ENCODE data around the gene MED14. TPM values are rescaled to one million over a fixed set of nuclear protein-coding genes. Genes with fewer than 3 reads are reported as not detected.

The MED14 gene
- total RNA-seq, 1 experiment from 2014 or later: 136 TPM

DNA sequence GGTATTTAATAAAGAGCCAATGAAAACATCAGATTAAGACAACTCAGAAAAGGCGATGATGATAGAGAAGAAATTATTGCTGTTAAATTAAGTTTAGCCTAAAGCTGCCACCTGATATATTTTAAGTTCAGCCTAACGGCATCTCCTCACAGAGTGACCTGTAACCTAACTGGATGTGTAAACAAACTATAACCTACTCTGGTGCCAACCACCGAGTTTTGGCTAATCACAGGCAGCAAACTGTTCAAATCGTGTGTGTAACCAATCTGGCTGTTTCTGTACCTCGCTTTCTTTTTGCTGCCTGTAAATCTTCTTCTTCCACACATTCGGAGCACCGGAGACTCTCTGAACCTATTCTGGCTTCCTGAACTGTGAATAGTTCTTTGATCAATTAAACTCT, 37.8 kb upstream of the MED14 start:
- WGBS (ENCODE audit: extremely low coverage, insufficient read length, low lambda C conversion rate): no CpG with 5 or more reads among the region's 7 CpGs
- Histone ChIP-seq H2BK15ac (ENCODE audit: low read depth, low read length) (no peak overlapping the region), H4K91ac (ENCODE audit: insufficient read length, low read depth, low read length) (no peak overlapping the region), H3K23ac (ENCODE audit: insufficient read length, low read depth, low read length) (no peak overlapping the region), H3K9me3 (ENCODE audit: control insufficient read depth, low read depth, low read length) (no peaks in the 10 kb centered on the region), H3K27me3 (ENCODE audit: insufficient read depth, low read length) (no peaks in the 10 kb centered on the region), H3K56ac (ENCODE audit: insufficient read length, low read depth, low read length) (no peak overlapping the region), H3K79me2 (ENCODE audit: insufficient read depth, low read length) (no peaks in the 10 kb centered on the region), H2AFZ (ENCODE audit: low read length) (no peak overlapping the region), H4K5ac (ENCODE audit: insufficient read length, low read depth, low read length) (no peak overlapping the region), H3K79me1 (ENCODE audit: insufficient read depth, low read depth, low read length, poor library complexity, severe bottlenecking) (no peaks in the 10 kb centered on the region), H3T11ph (ENCODE audit: low read length) (no peak overlapping the region), H4K8ac (replicated peaks; ENCODE audit: insufficient read length, low read depth, low read length) (no peak overlapping the region), H2BK12ac (ENCODE audit: insufficient read length, low read depth, low read length) (no peak overlapping the region), H3K9ac (ENCODE audit: extremely low read depth, insufficient read length, low read length) (no peak overlapping the region), H3K27ac (ENCODE audit: insufficient read length, low read depth, low read length) (no peak overlapping the region), H3K4me2 (ENCODE audit: insufficient read depth, insufficient read length, low read length) (no peak overlapping the region), H2BK20ac (ENCODE audit: low read depth, low read length, poor library complexity, severe bottlenecking) (no peak overlapping the region), H3K14ac (ENCODE audit: insufficient read depth, low read length) (no peak overlapping the region), H3K18ac (ENCODE audit: insufficient read length, low read depth, low read length) (no peak overlapping the region), H3K23me2 (ENCODE audit: insufficient read length, low read depth, low read length, poor library complexity, severe bottlenecking) (no peaks in the 10 kb centered on the region), H3K4ac (ENCODE audit: low read depth, low read length) (no peak overlapping the region), H3K4me1 (ENCODE audit: insufficient read depth, low read length) (no peaks in the 10 kb centered on the region), H4K20me1 (ENCODE audit: control insufficient read depth, insufficient read depth, insufficient read length) (no peaks in the 10 kb centered on the region), H2BK120ac (ENCODE audit: low read depth, low read length, poor library complexity, severe bottlenecking) (no peak overlapping the region), H2AK5ac (ENCODE audit: insufficient read length, low read length) (no peak overlapping the region), H2BK5ac (ENCODE audit: insufficient read length, low read length) (no peak overlapping the region)
- Mint-ChIP-seq H3K27me3 (ENCODE audit: low read depth) (no peaks in the 10 kb centered on the region), H3K9me3 (peaks cover 31 to 38% of the 10 kb centered on the region in 2 experiments), H3K4me1 (no peaks in the 10 kb centered on the region), H3K27ac (no peak overlapping the region), H3K36me3 (ENCODE audit: insufficient read depth in 1 of 3, low read depth in 3 of 3) (no peaks in the 10 kb centered on the region; a peak in 2 of 7 replicates), H3K4me3 (no peak overlapping the region)
- TF ChIP-seq, protein P1, sequence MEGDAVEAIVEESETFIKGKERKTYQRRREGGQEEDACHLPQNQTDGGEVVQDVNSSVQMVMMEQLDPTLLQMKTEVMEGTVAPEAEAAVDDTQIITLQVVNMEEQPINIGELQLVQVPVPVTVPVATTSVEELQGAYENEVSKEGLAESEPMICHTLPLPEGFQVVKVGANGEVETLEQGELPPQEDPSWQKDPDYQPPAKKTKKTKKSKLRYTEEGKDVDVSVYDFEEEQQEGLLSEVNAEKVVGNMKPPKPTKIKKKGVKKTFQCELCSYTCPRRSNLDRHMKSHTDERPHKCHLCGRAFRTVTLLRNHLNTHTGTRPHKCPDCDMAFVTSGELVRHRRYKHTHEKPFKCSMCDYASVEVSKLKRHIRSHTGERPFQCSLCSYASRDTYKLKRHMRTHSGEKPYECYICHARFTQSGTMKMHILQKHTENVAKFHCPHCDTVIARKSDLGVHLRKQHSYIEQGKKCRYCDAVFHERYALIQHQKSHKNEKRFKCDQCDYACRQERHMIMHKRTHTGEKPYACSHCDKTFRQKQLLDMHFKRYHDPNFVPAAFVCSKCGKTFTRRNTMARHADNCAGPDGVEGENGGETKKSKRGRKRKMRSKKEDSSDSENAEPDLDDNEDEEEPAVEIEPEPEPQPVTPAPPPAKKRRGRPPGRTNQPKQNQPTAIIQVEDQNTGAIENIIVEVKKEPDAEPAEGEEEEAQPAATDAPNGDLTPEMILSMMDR (conservative IDR thresholded peaks at IDR 0.05): no peak
- DNase-seq: no peak

Data from H9 (cell line).